Endothelial cell of umbilical vein (primary cell): Measurements from ENCODE around the gene NAP1L4. TPM values are rescaled to one million over a fixed set of nuclear protein-coding genes. Genes with fewer than 3 reads are reported as not detected.
"Not testable (repeated sequence)": the region's sequence is repeated elsewhere in the genome, so short reads cannot be mapped to it uniquely, and the experiment has no call there.

Source experiments
- BruUV-seq: library from RNA; stranded (reverse); fragments of 400-500 nt; replicated peaks from 2 replicates; lab custom pipeline; 2021; lab: Mats Ljungman, UMichigan
- CTCF ChIA-PET: fragments of 300-600, 350-600 bp; sonication (Branson Sonifier 250); formaldehyde crosslinking; loops from one replicate; lab custom pipeline; 2021; ENCODE audit warnings: antibody characterized with exemption, inconsistent platforms; lab: Charles Lee
- POLR2A ChIA-PET: fragments of 300-600, 350-600 bp; sonication (Branson Sonifier 250); formaldehyde crosslinking; loops from one replicate; lab custom pipeline; 2021; ENCODE audit warnings: antibody characterized with exemption, inconsistent platforms; lab: Charles Lee
- DNase-seq: peaks from one replicate; pipeline ENCODE4 v3.0.0-alpha.2; 2011; ENCODE audit warnings: low read depth, low spot score
- FAIRE-seq: peaks from 2 replicates; lab custom pipeline; 2011; peaks lifted over from hg19 to GRCh38; lab: Jason Lieb, UNC
- H2AFZ ChIP-seq: 2 replicates; pipeline ENCODE4 v1.6.0; 2012; ENCODE audit warnings: low read depth, low read length, control low read depth, inconsistent platforms
- H3K27ac ChIP-seq: 2 replicates; pipeline ENCODE4 v1.5.1; 2011; ENCODE audit warnings: low read depth, mild to moderate bottlenecking, control low read depth, low read length, moderate library complexity; ENCODE audit not compliant: insufficient read depth
- H3K27me3 ChIP-seq, 2 experiments: 2 replicates each; pipeline versions ENCODE4 v1.6.0 to v1.6.1; 2011; ENCODE audit warnings: low read length in 2 of 2, mixed read lengths in 1 of 2; ENCODE audit not compliant: control insufficient read depth in 2 of 2, insufficient read depth in 2 of 2
- H3K36me3 ChIP-seq, 2 experiments: 2 replicates in 1 of 2; 3 replicates in 1 of 2; pipeline ENCODE4 v1.5.1; 2011; ENCODE audit warnings: low read length in 2 of 2, mild to moderate bottlenecking in 1 of 2, moderate library complexity in 1 of 2; ENCODE audit not compliant: control insufficient read depth in 2 of 2, insufficient read depth in 2 of 2; ENCODE audit errors: extremely low read depth in 1 of 2
- H3K4me1 ChIP-seq: 3 replicates; pipeline ENCODE4 v1.5.1; 2011; ENCODE audit warnings: mild to moderate bottlenecking, low read length; ENCODE audit not compliant: control insufficient read depth, insufficient read depth; ENCODE audit errors: extremely low read depth
- H3K4me2 ChIP-seq: 2 replicates; pipeline ENCODE4 v1.6.1; 2011; ENCODE audit warnings: low read length, control low read depth, mixed read lengths; ENCODE audit not compliant: insufficient read depth
- H3K4me3 ChIP-seq, 3 experiments: fragments of 200-600 bp in 1 of 3; sonication (generic), shearing (Covaris generic) in 1 of 3; replicated peaks in 1 of 3; 2 replicates each; pipeline ENCODE4 v1.5.1; 2011 to 2016; ENCODE audit warnings: control low read depth in 3 of 3, low read length in 3 of 3, mild to moderate bottlenecking in 2 of 3, inconsistent platforms in 1 of 3, low read depth in 1 of 3, moderate library complexity in 1 of 3; ENCODE audit not compliant: insufficient read depth in 1 of 3
- H3K79me2 ChIP-seq: 2 replicates; pipeline ENCODE4 v1.6.0; 2012; ENCODE audit warnings: low read length, inconsistent platforms; ENCODE audit not compliant: control insufficient read depth, insufficient read depth
- H3K9ac ChIP-seq: replicated peaks from 2 replicates; pipeline ENCODE3; 2011; ENCODE audit warnings: low read length, control low read depth; ENCODE audit not compliant: insufficient read depth; ENCODE audit errors: extremely low read depth
- H3K9me1 ChIP-seq: replicated peaks from 3 replicates; pipeline ENCODE4 v1.6.0; 2011; ENCODE audit warnings: mild to moderate bottlenecking, low read length; ENCODE audit not compliant: control insufficient read depth, insufficient read depth; ENCODE audit errors: extremely low read depth
- H3K9me3 ChIP-seq: replicated peaks from 2 replicates; pipeline ENCODE4 v1.5.1; 2012; ENCODE audit warnings: low read length, inconsistent platforms; ENCODE audit not compliant: control insufficient read depth, insufficient read depth
- H4K20me1 ChIP-seq: replicated peaks from 2 replicates; pipeline ENCODE3; 2011; ENCODE audit warnings: mild to moderate bottlenecking, low read length; ENCODE audit not compliant: control insufficient read depth, insufficient read depth; ENCODE audit errors: extremely low read depth
- CTCF ChIP-seq, 2 donors: IDR thresholded peaks; 1 replicate in 1 of 2; 2 replicates in 1 of 2; pipeline ENCODE4 v1.5.1; 2011; ENCODE audit warnings: low read length in 2 of 2, mild to moderate bottlenecking in 2 of 2, moderate library complexity in 2 of 2, control low read depth in 1 of 2, inconsistent platforms in 1 of 2, low read depth in 1 of 2; ENCODE audit not compliant: insufficient read depth in 1 of 2; ENCODE audit errors: extremely low read depth in 1 of 2
- EZH2 ChIP-seq: IDR thresholded peaks from 2 replicates; pipeline ENCODE4 v1.6.1; 2012; ENCODE audit warnings: borderline replicate concordance, low read depth, mild to moderate bottlenecking, moderate library complexity, low read length, inconsistent platforms; ENCODE audit not compliant: severe bottlenecking
- FOS ChIP-seq: IDR thresholded peaks from 2 replicates; pipeline ENCODE4 v1.6.1; 2011; ENCODE audit warnings: mild to moderate bottlenecking, low read length, moderate library complexity, borderline replicate concordance; ENCODE audit not compliant: insufficient read depth
- GATA2 ChIP-seq: IDR thresholded peaks from 2 replicates; pipeline ENCODE4 v1.7.0; 2011; ENCODE audit warnings: low read depth, mild to moderate bottlenecking, moderate library complexity, mixed read lengths, low read length; ENCODE audit not compliant: insufficient read length, insufficient read depth
- JUN ChIP-seq: IDR thresholded peaks from 2 replicates; pipeline ENCODE4 v1.6.1; 2011; ENCODE audit warnings: borderline replicate concordance, low read depth; ENCODE audit not compliant: insufficient read length, insufficient read depth
- MAX ChIP-seq: IDR thresholded peaks from 2 replicates; pipeline ENCODE4 v1.6.1; 2011; ENCODE audit not compliant: insufficient read depth, insufficient read length
- MYC ChIP-seq: IDR thresholded peaks from one replicate; pipeline ENCODE4 v1.6.1; 2011; ENCODE audit warnings: mild to moderate bottlenecking, low read depth, low read length
- POLR2A ChIP-seq: IDR thresholded peaks from 2 replicates; pipeline ENCODE4 v1.6.1; 2012; ENCODE audit warnings: low read depth, mild to moderate bottlenecking, control low read depth, low read length
- POLR2AphosphoS5 ChIP-seq: IDR thresholded peaks from 2 replicates; pipeline ENCODE4 v1.6.1; 2012; ENCODE audit warnings: low read depth, mild to moderate bottlenecking, control low read depth, low read length, moderate library complexity; ENCODE audit not compliant: insufficient read depth
- dilution Hi-C: fragments of 300-500 bp; cut with MboI; formaldehyde crosslinking; loops from one replicate; pipeline ENCODE4 v1.15.0; 2019; ENCODE audit warnings: low sequenced_read_pairs; ENCODE audit not compliant: extremely low pct_ligation_motif_present
- intact Hi-C: fragments of 100-400 bp; cut with micrococcal nuclease; formaldehyde crosslinking; loops from one replicate; pipeline ENCODE4 v1.10.0; 2022
- polyA plus RNA-seq, 4 experiments: library from polyadenylated mRNA; depleted of rRNA in 3 of 4; stranded (reverse) in 3 of 4; unstranded in 1 of 4; fragments of >200 nt; gene quantifications; 2 replicates each; pipeline versions ENCODE4 v1.2.1 to v1.2.3, GENCODE V29; 2011 to 2012; ENCODE audit warnings: missing spikeins in 1 of 4
- total RNA-seq: library from RNA; stranded (reverse); gene quantifications from 2 replicates; pipeline ENCODE4 v1.2.3, GENCODE V29; 2021

The NAP1L4 gene
- total and polyA plus RNA-seq, 2 donors (not counting 3 experiments of a cell fraction or from before 2014, with no cell fraction given): 100.0 to 177 TPM

- H3K9me1 ChIP-seq, H3K4me3 ChIP-seq, H3K9me3 ChIP-seq, BruUV-seq, POLR2A ChIA-PET, FAIRE-seq, H3K79me2 ChIP-seq, DNase-seq, H3K4me1 ChIP-seq, H3K27ac ChIP-seq, dilution Hi-C loops, H2AFZ ChIP-seq, intact Hi-C loops, H3K9ac ChIP-seq, H4K20me1 ChIP-seq, H3K4me2 ChIP-seq, H3K36me3 ChIP-seq: not testable (repeated sequence)
- H3K27me3 ChIP-seq: peaks cover 10% of the 10 kb centered on the region in 2 experiments
- CTCF ChIA-PET: interaction anchor here (1.3 kb wide), 1 partner anchor 17 kb away, joined by 3 read pairs; no protein-coding TSS in a partner anchor
Observed at GRCh38 chr11:2905299-2905698, 86.8 kb downstream of the NAP1L4 start.

- Histone ChIP-seq H4K20me1 (no peaks in the 10 kb centered on the region), H3K9me3 (no peaks in the 10 kb centered on the region), H3K4me2 (no peak overlapping the region), H3K4me1 (peaks cover 10% of the 10 kb centered on the region), H3K27ac (no peak overlapping the region), H3K9me1 (no peaks in the 10 kb centered on the region), H3K4me3 (no peak overlapping the region), H2AFZ (no peak overlapping the region), H3K27me3 (peaks cover 10% of the 10 kb centered on the region in 2 experiments), H3K36me3 (no peaks in the 10 kb centered on the region), H3K9ac (no peak overlapping the region), H3K79me2 (no peaks in the 10 kb centered on the region)
- no TSS peak for BruUV-seq
- TF ChIP-seq CTCF (IDR thresholded peaks at IDR 0.05; ENCODE audit: extremely low read depth in 1 of 2, insufficient read depth in 1 of 2, low read depth in 1 of 2, low read length in 2 of 2) (no peak), JUN (no peak), MYC (no peak), POLR2A (no peak), MAX (no peak), FOS (no peak), EZH2 (no peak), GATA2 (no peak), POLR2AphosphoS5 (no peak)
- intact Hi-C loops: no loop called here
- ChIA-PET CTCF (interaction anchor here (1.3 to 1.9 kb wide), 3 partner anchors 12 to 372 kb away, joined by 3 to 7 read pairs (median 6); no protein-coding TSS in a partner anchor), POLR2A (no interaction called here)
- FAIRE-seq (no peak), DNase-seq (no peak)
- dilution Hi-C loops: no loop called here
Observed at GRCh38 chr11:2904153-2905052, 87.7 kb downstream of the NAP1L4 start.
